K562 (cell line): ENCODE results near the gene CIAO3. TPM values are rescaled to one million over a fixed set of nuclear protein-coding genes. Genes with fewer than 3 reads are reported as not detected.

Experiments used
- GTF2F1 ChIP-seq: IDR thresholded peaks from 2 replicates; pipeline ENCODE4 v1.6.1; 2011; ENCODE audit warnings: low read depth, low read length, improper control_type of control experiment
- KLF10 ChIP-seq: fragments of 250-450 bp; sonication (Bioruptor Pico); IDR thresholded peaks from 2 replicates; pipeline ENCODE4 v1.6.1; 2021; ENCODE audit warnings: matching md5 sums
- OTX1 ChIP-seq: fragments of 450-650 bp; formaldehyde crosslinking; IDR thresholded peaks from 2 replicates; pipeline ENCODE4 v1.4.0; 2022; ENCODE audit warnings: mild to moderate bottlenecking
- SPI1 ChIP-seq: IDR thresholded peaks from 2 replicates; pipeline ENCODE4 v1.6.1; 2011; ENCODE audit warnings: low read depth, low read length, control low read depth, borderline replicate concordance
- U2AF2 ChIP-seq: fragments of 200-400 bp; formaldehyde crosslinking; optimal IDR thresholded peaks from 2 replicates; pipeline ENCODE3; 2017; ENCODE audit warnings: low read depth, mild to moderate bottlenecking, low read length
- ZNF408 ChIP-seq: fragments of 250-450 bp; sonication (Bioruptor Pico); IDR thresholded peaks from 2 replicates; pipeline ENCODE4 v1.4.0; 2020; ENCODE audit warnings: low read depth, mild to moderate bottlenecking, moderate library complexity
- polyA plus RNA-seq, 8 experiments: library from polyadenylated mRNA; depleted of rRNA in 4 of 8; stranded (reverse) in 5 of 8; unstranded in 3 of 8; fragments of >200 nt; fragmentation: Nextera tagmentation in 2 of 8; fragmentation: Illumina TruSeq in 1 of 8; extraction: Ambion mirVana in 2 of 8; extraction: Trizol in 1 of 8; gene quantifications; 2 replicates each; pipeline versions ENCODE4 v1.2.1 to v1.2.3, GENCODE V29; 2011 to 2014; ENCODE audit warnings: inconsistent platforms in 1 of 8, missing spikeins in 1 of 8
- total RNA-seq, 7 experiments: library from RNA; depleted of rRNA in 6 of 7; stranded (reverse); fragments of >200 nt in 6 of 7; fragmentation: Illumina TruSeq in 2 of 7; extraction: Trizol in 2 of 7; gene quantifications; 2 replicates each; pipeline versions ENCODE4 v1.2.1 to v1.2.3, GENCODE V29; 2011 to 2021; ENCODE audit warnings: low replicate concordance in 1 of 7
- TF ChIP-seq, protein P1 (sequence below): fragments of 250-450 bp; sonication (Bioruptor Pico); IDR thresholded peaks from 2 replicates; pipeline ENCODE4 v1.8.0; 2021; ENCODE audit warnings: borderline replicate concordance, mild to moderate bottlenecking, moderate library complexity; ENCODE audit not compliant: poor library complexity, severe bottlenecking
- TF ChIP-seq, protein P2 (sequence below): fragments of 150-350 bp; conservative IDR thresholded peaks from 2 replicates; pipeline ENCODE4 v1.6.1; 2014; ENCODE audit warnings: low read length
- TF ChIP-seq, protein P3 (sequence below), 2 experiments: fragments of 450-650 bp; formaldehyde crosslinking in 1 of 2; IDR thresholded peaks; 2 replicates each; pipeline versions ENCODE4 v1.4.0 to v1.6.1; 2014 to 2020; ENCODE audit warnings: mild to moderate bottlenecking in 2 of 2, borderline replicate concordance in 1 of 2, low read depth in 1 of 2
- TF ChIP-seq, protein P4 (sequence below): sonication (generic); formaldehyde crosslinking; IDR thresholded peaks from 2 replicates; pipeline ENCODE4 v1.8.0; 2022; ENCODE audit warnings: mild to moderate bottlenecking, low read depth, missing genetic modification reagents
- TF ChIP-seq, protein P5 (sequence below): fragments of 450-650 bp; IDR thresholded peaks from 2 replicates; pipeline ENCODE4 v1.6.1; 2017; ENCODE audit warnings: mild to moderate bottlenecking, moderate library complexity

Gene CIAO3
- total and polyA plus RNA-seq, 9 of the 15 experiments (the other 6 are each of a cell fraction or from before 2014, with no cell fraction given) = 2.2 to 35.6 (median 18.7) TPM

DNA sequence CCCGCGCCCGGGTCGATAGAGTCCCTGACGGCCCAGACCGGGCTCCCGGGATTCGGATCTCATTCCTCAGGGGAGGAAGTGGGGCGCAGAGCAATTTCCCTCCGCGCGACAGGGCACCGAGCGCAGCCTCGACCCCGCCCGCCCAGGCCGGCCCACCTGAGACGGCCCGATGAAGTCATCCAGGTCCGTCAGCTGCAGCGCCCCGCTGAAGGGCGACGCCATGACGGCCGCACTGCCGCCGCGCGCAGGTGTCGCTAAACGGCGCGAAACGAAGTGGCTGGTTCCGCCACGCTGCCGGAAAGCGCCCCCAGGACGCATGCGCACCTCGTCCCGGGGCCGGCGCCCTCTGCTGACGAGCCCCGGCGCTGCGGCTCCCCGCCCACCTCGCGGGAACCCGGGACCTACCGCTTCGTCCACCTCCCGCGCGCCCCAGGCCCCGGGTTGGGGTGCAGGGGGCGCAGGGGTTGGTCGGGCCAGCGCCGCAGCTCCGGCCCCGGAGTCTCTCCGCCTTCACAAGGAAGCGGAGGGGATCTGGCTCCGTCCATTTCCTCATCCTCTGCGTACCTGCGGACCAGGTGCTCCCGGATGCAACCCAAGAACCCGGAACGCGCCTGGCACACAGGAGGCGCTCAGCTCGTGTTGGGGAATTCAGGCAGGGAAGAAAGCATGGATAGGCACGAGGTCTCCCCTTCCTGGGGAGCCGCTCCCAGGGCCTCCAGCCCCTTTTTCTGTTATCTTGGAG, at the start of gene CIAO3 (continued):
- TF ChIP-seq U2AF2 = no peak
- TF ChIP-seq, protein P1, sequence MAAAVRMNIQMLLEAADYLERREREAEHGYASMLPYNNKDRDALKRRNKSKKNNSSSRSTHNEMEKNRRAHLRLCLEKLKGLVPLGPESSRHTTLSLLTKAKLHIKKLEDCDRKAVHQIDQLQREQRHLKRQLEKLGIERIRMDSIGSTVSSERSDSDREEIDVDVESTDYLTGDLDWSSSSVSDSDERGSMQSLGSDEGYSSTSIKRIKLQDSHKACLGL (CRISPR knock-in tag) = peak; percentile 65
- TF ChIP-seq, protein P2, sequence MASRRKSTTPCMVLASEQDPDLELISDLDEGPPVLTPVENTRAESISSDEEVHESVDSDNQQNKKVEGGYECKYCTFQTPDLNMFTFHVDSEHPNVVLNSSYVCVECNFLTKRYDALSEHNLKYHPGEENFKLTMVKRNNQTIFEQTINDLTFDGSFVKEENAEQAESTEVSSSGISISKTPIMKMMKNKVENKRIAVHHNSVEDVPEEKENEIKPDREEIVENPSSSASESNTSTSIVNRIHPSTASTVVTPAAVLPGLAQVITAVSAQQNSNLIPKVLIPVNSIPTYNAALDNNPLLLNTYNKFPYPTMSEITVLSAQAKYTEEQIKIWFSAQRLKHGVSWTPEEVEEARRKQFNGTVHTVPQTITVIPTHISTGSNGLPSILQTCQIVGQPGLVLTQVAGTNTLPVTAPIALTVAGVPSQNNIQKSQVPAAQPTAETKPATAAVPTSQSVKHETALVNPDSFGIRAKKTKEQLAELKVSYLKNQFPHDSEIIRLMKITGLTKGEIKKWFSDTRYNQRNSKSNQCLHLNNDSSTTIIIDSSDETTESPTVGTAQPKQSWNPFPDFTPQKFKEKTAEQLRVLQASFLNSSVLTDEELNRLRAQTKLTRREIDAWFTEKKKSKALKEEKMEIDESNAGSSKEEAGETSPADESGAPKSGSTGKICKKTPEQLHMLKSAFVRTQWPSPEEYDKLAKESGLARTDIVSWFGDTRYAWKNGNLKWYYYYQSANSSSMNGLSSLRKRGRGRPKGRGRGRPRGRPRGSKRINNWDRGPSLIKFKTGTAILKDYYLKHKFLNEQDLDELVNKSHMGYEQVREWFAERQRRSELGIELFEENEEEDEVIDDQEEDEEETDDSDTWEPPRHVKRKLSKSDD = no peak
- no peak for TF ChIP-seq OTX1
- no peak for TF ChIP-seq ZNF408
- TF ChIP-seq, protein P3, sequence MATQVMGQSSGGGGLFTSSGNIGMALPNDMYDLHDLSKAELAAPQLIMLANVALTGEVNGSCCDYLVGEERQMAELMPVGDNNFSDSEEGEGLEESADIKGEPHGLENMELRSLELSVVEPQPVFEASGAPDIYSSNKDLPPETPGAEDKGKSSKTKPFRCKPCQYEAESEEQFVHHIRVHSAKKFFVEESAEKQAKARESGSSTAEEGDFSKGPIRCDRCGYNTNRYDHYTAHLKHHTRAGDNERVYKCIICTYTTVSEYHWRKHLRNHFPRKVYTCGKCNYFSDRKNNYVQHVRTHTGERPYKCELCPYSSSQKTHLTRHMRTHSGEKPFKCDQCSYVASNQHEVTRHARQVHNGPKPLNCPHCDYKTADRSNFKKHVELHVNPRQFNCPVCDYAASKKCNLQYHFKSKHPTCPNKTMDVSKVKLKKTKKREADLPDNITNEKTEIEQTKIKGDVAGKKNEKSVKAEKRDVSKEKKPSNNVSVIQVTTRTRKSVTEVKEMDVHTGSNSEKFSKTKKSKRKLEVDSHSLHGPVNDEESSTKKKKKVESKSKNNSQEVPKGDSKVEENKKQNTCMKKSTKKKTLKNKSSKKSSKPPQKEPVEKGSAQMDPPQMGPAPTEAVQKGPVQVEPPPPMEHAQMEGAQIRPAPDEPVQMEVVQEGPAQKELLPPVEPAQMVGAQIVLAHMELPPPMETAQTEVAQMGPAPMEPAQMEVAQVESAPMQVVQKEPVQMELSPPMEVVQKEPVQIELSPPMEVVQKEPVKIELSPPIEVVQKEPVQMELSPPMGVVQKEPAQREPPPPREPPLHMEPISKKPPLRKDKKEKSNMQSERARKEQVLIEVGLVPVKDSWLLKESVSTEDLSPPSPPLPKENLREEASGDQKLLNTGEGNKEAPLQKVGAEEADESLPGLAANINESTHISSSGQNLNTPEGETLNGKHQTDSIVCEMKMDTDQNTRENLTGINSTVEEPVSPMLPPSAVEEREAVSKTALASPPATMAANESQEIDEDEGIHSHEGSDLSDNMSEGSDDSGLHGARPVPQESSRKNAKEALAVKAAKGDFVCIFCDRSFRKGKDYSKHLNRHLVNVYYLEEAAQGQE (IDR thresholded peaks at IDR 0.05; ENCODE audit: borderline replicate concordance) = no peak
- TF ChIP-seq, protein P3 (CRISPR knock-in tag; IDR thresholded peaks at IDR 0.05; ENCODE audit: low read depth) = no peak
- TF ChIP-seq, protein P4, sequence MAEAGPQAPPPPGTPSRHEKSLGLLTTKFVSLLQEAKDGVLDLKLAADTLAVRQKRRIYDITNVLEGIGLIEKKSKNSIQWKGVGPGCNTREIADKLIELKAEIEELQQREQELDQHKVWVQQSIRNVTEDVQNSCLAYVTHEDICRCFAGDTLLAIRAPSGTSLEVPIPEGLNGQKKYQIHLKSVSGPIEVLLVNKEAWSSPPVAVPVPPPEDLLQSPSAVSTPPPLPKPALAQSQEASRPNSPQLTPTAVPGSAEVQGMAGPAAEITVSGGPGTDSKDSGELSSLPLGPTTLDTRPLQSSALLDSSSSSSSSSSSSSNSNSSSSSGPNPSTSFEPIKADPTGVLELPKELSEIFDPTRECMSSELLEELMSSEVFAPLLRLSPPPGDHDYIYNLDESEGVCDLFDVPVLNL = no peak; the same call in 1 of the 2 replicates
- TF ChIP-seq KLF10 (CRISPR knock-in tag) = no peak
- TF ChIP-seq, protein P5, sequence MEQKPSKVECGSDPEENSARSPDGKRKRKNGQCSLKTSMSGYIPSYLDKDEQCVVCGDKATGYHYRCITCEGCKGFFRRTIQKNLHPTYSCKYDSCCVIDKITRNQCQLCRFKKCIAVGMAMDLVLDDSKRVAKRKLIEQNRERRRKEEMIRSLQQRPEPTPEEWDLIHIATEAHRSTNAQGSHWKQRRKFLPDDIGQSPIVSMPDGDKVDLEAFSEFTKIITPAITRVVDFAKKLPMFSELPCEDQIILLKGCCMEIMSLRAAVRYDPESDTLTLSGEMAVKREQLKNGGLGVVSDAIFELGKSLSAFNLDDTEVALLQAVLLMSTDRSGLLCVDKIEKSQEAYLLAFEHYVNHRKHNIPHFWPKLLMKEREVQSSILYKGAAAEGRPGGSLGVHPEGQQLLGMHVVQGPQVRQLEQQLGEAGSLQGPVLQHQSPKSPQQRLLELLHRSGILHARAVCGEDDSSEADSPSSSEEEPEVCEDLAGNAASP = no peak
- no peak for TF ChIP-seq GTF2F1
- TF ChIP-seq SPI1 = peak; percentile 47; the same call in 1 of the 2 replicates
